ENCODE results near the gene FAM76B.

FAM76B gene

GRCh38 chr11:95768521-95768920, 21.1 kb downstream of the FAM76B start:
- TF ChIP-seq GATA2 (IDR thresholded peaks at IDR 0.05; ENCODE audit: low read depth, low read length) (no peak), GATA3 (IDR thresholded peaks at IDR 0.05; ENCODE audit: low read depth, low read length) (no peak)

GRCh38 chr11:95767498-95767897, 22.1 kb downstream of the FAM76B start:
- TF ChIP-seq GATA2 (IDR thresholded peaks at IDR 0.05; ENCODE audit: low read depth, low read length) (no peak), GATA3 (IDR thresholded peaks at IDR 0.05; ENCODE audit: low read depth, low read length) (no peak)

- TF ChIP-seq GATA2 (IDR thresholded peaks at IDR 0.05; ENCODE audit: low read depth, low read length): no peak
- no peak for TF ChIP-seq GATA3 (IDR thresholded peaks at IDR 0.05; ENCODE audit: low read depth, low read length)
Measured at GRCh38 chr11:95766701-95767100, 22.9 kb downstream of the FAM76B start.

DNA sequence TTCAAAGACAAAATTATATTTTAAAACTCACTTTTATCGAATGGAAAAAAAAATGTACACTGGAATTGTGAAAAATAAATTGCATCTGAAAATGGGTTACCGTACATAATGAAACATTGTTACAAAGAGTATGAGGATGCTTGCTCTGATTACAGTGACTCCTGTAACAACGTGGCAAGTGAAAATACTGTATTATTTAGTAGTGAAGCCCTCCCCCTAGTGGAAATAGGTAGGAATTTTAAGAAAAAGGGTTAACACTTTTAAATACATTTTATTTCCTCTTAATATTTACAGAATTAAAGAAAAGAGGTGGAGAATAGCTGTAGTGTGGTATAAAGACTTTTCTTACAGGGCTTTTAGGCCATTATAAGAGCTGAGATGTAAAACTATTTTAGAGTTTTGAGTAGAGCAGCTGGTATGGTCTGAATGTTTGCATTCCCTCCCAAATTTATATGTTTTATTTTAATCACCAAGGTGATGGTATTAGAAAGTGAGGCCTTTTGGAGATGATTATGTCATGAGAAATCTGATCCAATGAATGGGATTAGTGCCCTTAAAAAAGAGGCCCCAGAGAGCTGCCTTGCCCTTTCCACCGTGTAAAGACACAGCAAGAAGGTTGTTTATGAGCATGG, 25.2 kb downstream of the FAM76B start:
- TF ChIP-seq GATA2 (IDR thresholded peaks at IDR 0.05; ENCODE audit: low read depth, low read length) (no peak), GATA3 (IDR thresholded peaks at IDR 0.05; ENCODE audit: low read depth, low read length) (no peak)

GRCh38 chr11:95762534-95762933, 27.0 kb downstream of the FAM76B start:
- no peak for TF ChIP-seq GATA3 (IDR thresholded peaks at IDR 0.05; ENCODE audit: low read depth, low read length)
- no peak for TF ChIP-seq GATA2 (IDR thresholded peaks at IDR 0.05; ENCODE audit: low read depth, low read length)

GRCh38 chr11:95760941-95761340, 28.6 kb downstream of the FAM76B start:
- TF ChIP-seq GATA2 (IDR thresholded peaks at IDR 0.05; ENCODE audit: low read depth, low read length): no peak
- TF ChIP-seq GATA3 (IDR thresholded peaks at IDR 0.05; ENCODE audit: low read depth, low read length): no peak

- no peak for TF ChIP-seq GATA3 (IDR thresholded peaks at IDR 0.05; ENCODE audit: low read depth, low read length)
- TF ChIP-seq GATA2 (IDR thresholded peaks at IDR 0.05; ENCODE audit: low read depth, low read length): no peak
Measured at GRCh38 chr11:95751515-95751914, 38.1 kb downstream of the FAM76B start.

- TF ChIP-seq GATA2 (IDR thresholded peaks at IDR 0.05; ENCODE audit: low read depth, low read length): no peak
- no peak for TF ChIP-seq GATA3 (IDR thresholded peaks at IDR 0.05; ENCODE audit: low read depth, low read length)
Measured at GRCh38 chr11:95750101-95750500, 39.5 kb downstream of the FAM76B start.

DNA sequence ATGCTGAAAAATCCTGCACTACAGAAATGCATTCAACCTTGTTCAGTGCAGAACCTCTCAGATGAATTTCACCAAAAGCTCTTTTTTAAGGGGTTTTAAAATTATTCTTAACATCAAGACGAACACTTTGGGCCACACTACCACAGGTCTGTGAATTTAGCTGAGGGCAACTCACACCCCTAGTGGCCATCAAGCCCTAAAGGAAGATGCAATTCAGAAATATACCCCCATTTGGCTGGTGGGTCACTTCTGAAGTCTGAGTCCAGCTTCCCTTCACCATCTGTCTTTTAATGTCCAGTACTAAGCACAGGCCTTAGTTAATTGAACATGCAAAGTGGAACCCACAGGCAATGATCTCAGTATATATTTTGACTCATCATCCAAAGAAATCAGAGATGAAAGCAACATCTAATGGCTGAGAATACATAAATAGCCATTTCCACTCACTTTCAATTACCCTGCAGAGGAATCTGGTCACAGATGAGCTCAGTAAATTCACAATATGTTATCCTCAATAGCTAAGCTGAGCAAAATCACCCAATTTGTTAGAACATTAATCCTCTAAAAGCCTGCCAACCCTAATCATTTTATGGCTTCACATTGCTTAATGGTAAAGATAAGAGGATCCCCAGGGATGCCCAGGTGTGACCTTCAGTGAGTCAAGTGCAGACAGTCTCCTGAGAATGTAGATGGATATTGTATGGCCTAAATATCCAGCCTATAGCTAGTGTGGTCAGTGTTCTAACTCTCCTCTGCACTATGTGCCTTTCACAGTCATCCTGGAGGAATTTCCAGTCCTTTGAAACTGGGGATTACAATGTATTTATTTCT, 50.3 kb downstream of the FAM76B start:
- TF ChIP-seq GATA3 (IDR thresholded peaks at IDR 0.05; ENCODE audit: low read depth, low read length): no peak
- no peak for TF ChIP-seq GATA2 (IDR thresholded peaks at IDR 0.05; ENCODE audit: low read depth, low read length)

- TF ChIP-seq GATA2 (IDR thresholded peaks at IDR 0.05; ENCODE audit: low read depth, low read length) (no peak), GATA3 (IDR thresholded peaks at IDR 0.05; ENCODE audit: low read depth, low read length) (no peak)
Measured at GRCh38 chr11:95736809-95737208, 52.8 kb downstream of the FAM76B start.

GRCh38 chr11:95736355-95736754, 53.2 kb downstream of the FAM76B start:
- TF ChIP-seq GATA3 (IDR thresholded peaks at IDR 0.05; ENCODE audit: low read depth, low read length): no peak
- TF ChIP-seq GATA2 (IDR thresholded peaks at IDR 0.05; ENCODE audit: low read depth, low read length): no peak

- TF ChIP-seq GATA3 (IDR thresholded peaks at IDR 0.05; ENCODE audit: low read depth, low read length): no peak
- TF ChIP-seq GATA2 (IDR thresholded peaks at IDR 0.05; ENCODE audit: low read depth, low read length): no peak
Measured at GRCh38 chr11:95734009-95734572, 55.5 kb downstream of the FAM76B start.

DNA sequence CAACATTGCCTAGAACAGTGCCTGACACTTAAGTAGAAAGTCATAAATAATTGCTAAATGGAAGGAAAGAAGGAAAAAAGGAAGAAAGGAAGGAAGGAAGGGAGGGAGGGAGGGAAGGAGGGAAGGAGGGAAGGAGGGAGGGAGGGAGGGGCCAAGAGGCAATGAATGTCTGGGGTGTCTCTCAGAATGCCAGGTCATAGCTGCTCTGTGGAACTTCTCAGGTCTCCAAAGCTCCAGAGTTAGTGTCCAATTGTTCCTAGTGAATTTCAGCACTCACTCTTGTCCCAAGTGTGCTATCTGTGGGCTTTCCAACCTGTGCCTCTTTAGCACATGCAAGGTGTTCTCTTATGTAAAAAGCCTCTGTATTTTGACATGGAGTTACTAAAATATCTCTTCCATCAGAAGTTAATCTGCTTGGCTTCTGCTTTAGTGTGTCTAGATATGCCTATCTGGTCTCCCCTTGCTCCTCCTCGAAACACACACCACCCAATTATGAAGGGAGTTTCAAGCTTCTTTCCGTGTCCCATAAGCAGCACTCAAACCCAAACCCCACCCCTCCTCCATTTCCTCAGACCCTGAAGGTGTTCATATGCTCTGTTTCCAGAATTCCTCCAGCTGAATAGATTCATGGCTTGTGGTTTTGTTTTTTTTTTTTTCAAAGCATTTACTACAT, 56.5 kb downstream of the FAM76B start:
- TF ChIP-seq GATA3 (IDR thresholded peaks at IDR 0.05; ENCODE audit: low read depth, low read length): no peak
- TF ChIP-seq GATA2 (IDR thresholded peaks at IDR 0.05; ENCODE audit: low read depth, low read length): no peak

DNA sequence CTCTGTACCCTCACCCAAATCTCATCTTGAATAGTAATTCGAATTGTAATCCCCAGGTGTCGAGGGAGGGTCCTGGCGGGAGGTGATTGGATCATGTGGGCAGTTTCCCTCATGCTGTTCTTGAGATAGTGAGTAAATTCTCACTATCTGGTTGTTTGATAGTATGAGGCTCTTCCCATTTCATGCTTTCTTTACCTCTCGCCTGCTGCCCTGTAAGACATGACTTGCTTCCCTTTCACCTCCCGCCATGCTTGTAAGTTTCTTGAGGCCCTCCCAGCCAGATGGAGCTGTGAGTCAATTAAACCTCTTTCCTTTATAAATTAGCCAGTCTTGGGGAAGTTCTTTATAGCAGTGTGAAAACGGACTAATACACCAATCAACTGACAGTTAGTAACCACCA, 60.1 kb downstream of the FAM76B start:
- TF ChIP-seq GATA3 (IDR thresholded peaks at IDR 0.05; ENCODE audit: low read depth, low read length) (no peak), GATA2 (IDR thresholded peaks at IDR 0.05; ENCODE audit: low read depth, low read length) (no peak)

Data from SH-SY5Y (cell line).